Activated naive CD4-positive, alpha-beta T cell treated with anti-CD3 and anti-CD28 coated beads, Interleukin-2, amount 50 U/mL, for 16 hours (primary cell): Measurements from ENCODE around the gene TXNRD2.
"Not testable (repeated sequence)": the region's sequence is repeated elsewhere in the genome, so short reads cannot be mapped to it uniquely, and the experiment has no call there.

ENCODE experiments used
- DNase-seq: peaks from one replicate; pipeline ENCODE4 v3.0.0-alpha.2; 2020

Gene TXNRD2

GRCh38 chr22:19886605-19887255, 54.9 kb downstream of the TXNRD2 start:
- DNase-seq: peak; percentile 47

- peak; percentile 10 for DNase-seq
Observed at GRCh38 chr22:19885841-19886592, 55.6 kb downstream of the TXNRD2 start.

- peak; percentile 11 for DNase-seq
Observed at GRCh38 chr22:19884954-19885751, 56.5 kb downstream of the TXNRD2 start.

GRCh38 chr22:19884161-19884953, 57.3 kb downstream of the TXNRD2 start:
- no peak for DNase-seq

GRCh38 chr22:19883446-19883845, 58.2 kb downstream of the TXNRD2 start:
- not testable (repeated sequence) for DNase-seq

GRCh38 chr22:19882446-19883381, 58.9 kb downstream of the TXNRD2 start:
- DNase-seq: peak; percentile 7

GRCh38 chr22:19880786-19881569, 60.6 kb downstream of the TXNRD2 start:
- peak; percentile 6 for DNase-seq

- peak; percentile 4 for DNase-seq
Observed at GRCh38 chr22:19879992-19880785, 61.4 kb downstream of the TXNRD2 start.

GRCh38 chr22:19879643-19879991, 62.0 kb downstream of the TXNRD2 start:
- DNase-seq: peak; percentile 4

- peak; percentile 5 for DNase-seq
Observed at GRCh38 chr22:19879246-19879570, 62.4 kb downstream of the TXNRD2 start.

GRCh38 chr22:19878461-19879245, 63.0 kb downstream of the TXNRD2 start:
- DNase-seq: peak; percentile 7

- DNase-seq: peak; percentile 8
Observed at GRCh38 chr22:19877626-19878339, 63.8 kb downstream of the TXNRD2 start.

- DNase-seq: peak; percentile 8
Observed at GRCh38 chr22:19876941-19877625, 64.5 kb downstream of the TXNRD2 start.

- DNase-seq: peak; percentile 7
Observed at GRCh38 chr22:19876314-19876940, 65.2 kb downstream of the TXNRD2 start.

GRCh38 chr22:19875531-19876313, 65.9 kb downstream of the TXNRD2 start:
- peak; percentile 7 for DNase-seq

GRCh38 chr22:19875061-19875530, 66.5 kb downstream of the TXNRD2 start:
- DNase-seq: peak; percentile 11
